Nephron progenitor cell (in vitro differentiated cells): ENCODE results near the gene RASSF1.
A peak's percentile ranks its signal among the peaks of the same experiment; 100 is the strongest.

Source experiments
- DNase-seq: peaks from one replicate; pipeline ENCODE4 v3.0.0; 2021
- H3K27ac Mint-ChIP-seq: 2 replicates; pipeline ENCODE4 v1.8.0; 2021; ENCODE audit warnings: mild to moderate bottlenecking, moderate library complexity, mixed read lengths
- H3K27me3 Mint-ChIP-seq: 2 replicates; pipeline ENCODE4 v1.8.0; 2021; ENCODE audit warnings: mild to moderate bottlenecking, low read depth, mixed read lengths; ENCODE audit not compliant: poor library complexity
- H3K36me3 Mint-ChIP-seq: 2 replicates; pipeline ENCODE4 v1.8.0; 2021; ENCODE audit warnings: low read depth, mixed read lengths
- H3K4me1 Mint-ChIP-seq: 2 replicates; pipeline ENCODE4 v1.8.0; 2021; ENCODE audit warnings: mixed read lengths
- H3K4me3 Mint-ChIP-seq: 2 replicates; pipeline ENCODE4 v1.8.0; 2021; ENCODE audit warnings: mild to moderate bottlenecking, moderate library complexity, mixed read lengths
- H3K9me3 Mint-ChIP-seq: 2 replicates; pipeline ENCODE4 v1.8.0; 2021; ENCODE audit warnings: mild to moderate bottlenecking, moderate library complexity, mixed read lengths
- CTCF ChIP-seq: fragments of 200-600 bp; sonication (generic); IDR thresholded peaks from 2 replicates; pipeline ENCODE4 v1.5.0; 2021; ENCODE audit warnings: antibody characterized with exemption

The RASSF1 gene

GRCh38 chr3:50340448-50341329 lies at the start of gene RASSF1:
Gene RASSF1, minus strand, starts transcription at chr3:50340836. Its CDS starts 31 bp downstream, at chr3:50340805.
- Mint-ChIP-seq H3K4me1 (peaks cover 36% of the 10 kb centered on the region), H3K36me3 (no peaks in the 10 kb centered on the region), H3K27ac (no peak within 1 kb of the TSS), H3K9me3 (peaks cover 4% of the 10 kb centered on the region), H3K27me3 (peaks cover 80% of the 10 kb centered on the region), H3K4me3 (peak within 1 kb of the TSS; percentile 61)
- DNase-seq, result no peak
- TF ChIP-seq CTCF, result no peak

- Mint-ChIP-seq H3K4me3 (no peak overlapping the region), H3K27me3 (peaks cover 6% of the 10 kb centered on the region), H3K27ac (no peak overlapping the region), H3K36me3 (no peaks in the 10 kb centered on the region), H3K9me3 (no peaks in the 10 kb centered on the region), H3K4me1 (peaks cover 12% of the 10 kb centered on the region)
- TF ChIP-seq CTCF, result no peak
- no peak for DNase-seq
These were observed 48.8 kb upstream of the RASSF1 start for GRCh38 chr3:50389414-50389767.

GRCh38 chr3:50388720-50389413 lies 48.2 kb upstream of the RASSF1 start:
- Mint-ChIP-seq H3K27me3 (peaks cover 6% of the 10 kb centered on the region), H3K4me3 (no peak overlapping the region), H3K36me3 (no peaks in the 10 kb centered on the region), H3K4me1 (peaks cover 12% of the 10 kb centered on the region), H3K9me3 (no peaks in the 10 kb centered on the region), H3K27ac (no peak overlapping the region)
- no peak for DNase-seq
- TF ChIP-seq CTCF, result no peak

GRCh38 chr3:50388016-50388719 lies 47.5 kb upstream of the RASSF1 start:
- H3K27me3 Mint-ChIP-seq, result peaks cover 6% of the 10 kb centered on the region
- peak; percentile 61 for DNase-seq
- no peaks in the 10 kb centered on the region for H3K36me3 Mint-ChIP-seq
- no peaks in the 10 kb centered on the region for H3K9me3 Mint-ChIP-seq
- peaks cover 17% of the 10 kb centered on the region for H3K4me1 Mint-ChIP-seq
- no peak overlapping the region for H3K27ac Mint-ChIP-seq
- peak; percentile 58 for TF ChIP-seq CTCF
- H3K4me3 Mint-ChIP-seq, result no peak overlapping the region

GRCh38 chr3:50385754-50386153 lies 45.1 kb upstream of the RASSF1 start:
- no peak for DNase-seq
- H3K4me1 Mint-ChIP-seq, result peaks cover 36% of the 10 kb centered on the region
- H3K9me3 Mint-ChIP-seq, result no peaks in the 10 kb centered on the region

More at GRCh38 chr3:50385754-50386153, 45.1 kb upstream of the RASSF1 start:
- Mint-ChIP-seq H3K36me3 (no peaks in the 10 kb centered on the region), H3K27me3 (peaks cover 4% of the 10 kb centered on the region), H3K4me3 (no peak overlapping the region), H3K27ac (no peak overlapping the region)
- no peak for TF ChIP-seq CTCF
